ENCODE measurements around the gene ZNF664.

- TF ChIP-seq POLR2A (IDR thresholded peaks at IDR 0.05) (no peak), CTCF (IDR thresholded peaks at IDR 0.05) (no peak)
These were observed 67.3 kb downstream of the ZNF664 start for GRCh38 chr12:124040291-124040690.
